PC-3 (cell line): ENCODE measurements around the gene ZNHIT6.

Source experiments
- EZH2phosphoT487 ChIP-seq: fragments of 300-600 bp; sonication (generic); IDR thresholded peaks from 2 replicates; pipeline ENCODE4 v1.6.1; 2018; ENCODE audit warnings: mild to moderate bottlenecking, antibody characterized with exemption, low read length, borderline replicate concordance
- TF ChIP-seq, protein P1 (sequence below): fragments of 300-600 bp; sonication (generic); conservative IDR thresholded peaks from 2 replicates; pipeline ENCODE4 v1.5.1; 2017; ENCODE audit warnings: antibody characterized with exemption, low read depth, mild to moderate bottlenecking, low read length

DNA sequence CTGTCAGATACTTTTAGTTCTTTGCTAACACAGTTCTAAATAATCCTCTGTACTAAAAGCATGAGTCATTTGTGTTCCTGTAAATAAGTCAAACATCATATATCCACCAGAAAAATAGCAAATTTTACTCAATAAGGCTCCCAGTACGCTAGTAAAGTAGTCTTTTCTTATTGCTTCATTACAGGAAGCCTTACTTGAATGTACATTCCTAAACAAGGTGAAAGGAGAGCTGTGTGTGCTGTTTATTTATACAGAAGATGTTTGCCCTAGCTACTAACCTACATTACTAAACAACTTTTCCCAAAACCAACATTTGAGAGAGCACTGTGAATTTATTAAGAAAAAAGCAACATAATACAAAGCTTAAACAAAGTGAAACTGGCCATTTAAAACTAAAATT lies 52.0 kb downstream of the ZNHIT6 start:
- TF ChIP-seq, protein P1, sequence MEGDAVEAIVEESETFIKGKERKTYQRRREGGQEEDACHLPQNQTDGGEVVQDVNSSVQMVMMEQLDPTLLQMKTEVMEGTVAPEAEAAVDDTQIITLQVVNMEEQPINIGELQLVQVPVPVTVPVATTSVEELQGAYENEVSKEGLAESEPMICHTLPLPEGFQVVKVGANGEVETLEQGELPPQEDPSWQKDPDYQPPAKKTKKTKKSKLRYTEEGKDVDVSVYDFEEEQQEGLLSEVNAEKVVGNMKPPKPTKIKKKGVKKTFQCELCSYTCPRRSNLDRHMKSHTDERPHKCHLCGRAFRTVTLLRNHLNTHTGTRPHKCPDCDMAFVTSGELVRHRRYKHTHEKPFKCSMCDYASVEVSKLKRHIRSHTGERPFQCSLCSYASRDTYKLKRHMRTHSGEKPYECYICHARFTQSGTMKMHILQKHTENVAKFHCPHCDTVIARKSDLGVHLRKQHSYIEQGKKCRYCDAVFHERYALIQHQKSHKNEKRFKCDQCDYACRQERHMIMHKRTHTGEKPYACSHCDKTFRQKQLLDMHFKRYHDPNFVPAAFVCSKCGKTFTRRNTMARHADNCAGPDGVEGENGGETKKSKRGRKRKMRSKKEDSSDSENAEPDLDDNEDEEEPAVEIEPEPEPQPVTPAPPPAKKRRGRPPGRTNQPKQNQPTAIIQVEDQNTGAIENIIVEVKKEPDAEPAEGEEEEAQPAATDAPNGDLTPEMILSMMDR, result no peak
- TF ChIP-seq EZH2phosphoT487, result no peak
